T-helper 1 cell treated with Interleukin-12 subunit alpha and Interleukin-12 subunit beta and Interleukin-4 antibody, amounts not matched to agents 30 μg/mL and 1 μg/mL, for 36 hours (primary cell): ENCODE results near the gene MTA3.

Source experiments
- H3K27ac Mint-ChIP-seq: one replicate; pipeline ENCODE4 v1.8.0; 2021; ENCODE audit warnings: mild to moderate bottlenecking, mixed read lengths
- H3K27me3 Mint-ChIP-seq: one replicate; pipeline ENCODE4 v1.8.0; 2021; ENCODE audit warnings: low read depth, mixed read lengths
- H3K36me3 Mint-ChIP-seq: one replicate; pipeline ENCODE4 v1.8.0; 2021; ENCODE audit warnings: low read depth, mixed read lengths
- H3K4me1 Mint-ChIP-seq: one replicate; pipeline ENCODE4 v1.8.0; 2021; ENCODE audit warnings: low read depth, mixed read lengths
- H3K4me3 Mint-ChIP-seq: one replicate; pipeline ENCODE4 v1.8.0; 2021; ENCODE audit warnings: mild to moderate bottlenecking, moderate library complexity, mixed read lengths
- H3K9me3 Mint-ChIP-seq: one replicate; pipeline ENCODE4 v1.8.0; 2021; ENCODE audit warnings: mixed read lengths

The MTA3 gene

DNA sequence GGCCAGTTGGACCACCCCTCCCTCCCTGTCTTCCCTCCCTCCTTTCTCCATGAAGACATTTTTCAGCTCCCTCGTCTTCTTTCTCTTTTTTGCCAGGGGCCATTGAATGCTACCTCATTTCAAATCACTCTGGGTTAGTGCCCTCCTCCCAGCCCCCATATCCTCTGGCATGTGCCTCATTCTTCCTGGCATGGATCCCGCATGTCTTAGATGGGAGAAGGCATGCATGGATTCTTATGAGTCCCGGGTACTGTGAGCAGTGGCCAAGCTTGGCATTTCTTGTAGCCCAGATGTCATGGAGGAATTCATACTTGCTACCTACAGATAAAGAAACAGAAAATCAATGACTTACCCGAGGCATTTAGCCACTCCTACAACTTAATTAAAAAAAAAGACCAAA, 232.9 kb downstream of the MTA3 start:
- Mint-ChIP-seq H3K4me1 (peaks cover 8% of the 10 kb centered on the region), H3K27ac (no peak overlapping the region), H3K36me3 (no peaks in the 10 kb centered on the region), H3K4me3 (no peak overlapping the region), H3K27me3 (peaks cover 19% of the 10 kb centered on the region), H3K9me3 (no peaks in the 10 kb centered on the region)

DNA sequence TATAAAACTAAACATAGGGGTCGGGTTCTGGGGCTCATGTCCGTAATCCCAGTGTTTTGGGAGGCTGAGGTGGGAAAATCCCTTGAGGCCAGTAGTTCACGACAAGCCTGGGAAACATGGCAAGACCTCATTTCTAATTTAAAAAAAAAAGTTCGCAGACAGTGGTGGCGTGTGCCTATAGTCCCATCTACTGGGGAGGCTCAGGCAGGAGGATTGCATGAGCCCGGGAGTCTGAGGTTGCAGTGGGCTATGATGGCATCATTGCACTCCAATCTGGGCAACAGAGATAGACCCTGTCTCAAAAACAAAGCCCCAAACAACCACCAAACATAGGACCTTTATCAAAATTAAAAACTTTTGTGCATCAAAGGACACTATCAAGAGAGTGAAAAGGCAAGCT, 233.7 kb downstream of the MTA3 start:
- Mint-ChIP-seq H3K4me1 (peaks cover 5% of the 10 kb centered on the region), H3K27ac (no peak overlapping the region), H3K9me3 (no peaks in the 10 kb centered on the region), H3K27me3 (peaks cover 19% of the 10 kb centered on the region), H3K4me3 (no peak overlapping the region), H3K36me3 (no peaks in the 10 kb centered on the region)

DNA sequence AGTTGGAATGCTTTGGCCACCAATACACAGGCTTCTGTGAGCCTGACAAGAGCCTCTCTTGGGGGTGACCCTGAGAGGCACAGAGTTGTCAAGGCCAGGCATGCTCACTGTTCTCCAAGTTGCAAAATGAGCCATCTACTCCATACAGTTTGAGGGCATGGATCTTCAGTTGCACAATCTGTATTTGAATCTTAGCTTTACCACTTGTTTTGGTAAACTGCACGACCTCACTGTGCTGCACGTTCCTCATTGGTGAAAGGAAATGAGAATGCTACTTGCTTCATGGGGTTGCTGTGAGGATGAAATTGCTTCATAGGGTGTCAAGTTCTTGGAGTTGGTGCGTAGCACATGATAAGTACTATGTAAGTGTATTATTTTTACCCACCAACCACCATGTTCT, 235.9 kb downstream of the MTA3 start:
- Mint-ChIP-seq H3K27me3 (peaks cover 24% of the 10 kb centered on the region), H3K4me3 (no peak overlapping the region), H3K4me1 (peaks cover 8% of the 10 kb centered on the region), H3K9me3 (no peaks in the 10 kb centered on the region), H3K27ac (no peak overlapping the region), H3K36me3 (no peaks in the 10 kb centered on the region)

DNA sequence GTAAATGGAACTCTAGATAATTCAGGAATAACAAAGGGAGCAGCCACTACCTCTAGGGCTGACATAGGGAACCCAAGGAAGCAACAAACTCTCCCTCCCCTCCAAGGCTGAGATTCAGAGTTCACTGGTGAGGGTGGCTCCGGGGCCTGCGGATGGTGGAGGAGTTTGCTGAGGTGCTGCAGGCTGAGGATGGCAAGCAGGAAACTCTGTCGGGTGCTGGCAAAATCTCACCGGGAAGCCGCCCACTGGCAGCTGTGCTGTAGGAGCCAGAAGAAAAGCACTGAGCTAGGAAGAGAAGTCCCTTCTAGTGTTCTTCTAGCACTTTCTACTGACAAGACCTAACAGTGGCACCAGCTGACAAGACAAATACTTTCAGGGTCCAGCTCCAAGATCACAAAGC, 236.5 kb downstream of the MTA3 start:
- peaks cover 24% of the 10 kb centered on the region for H3K27me3 Mint-ChIP-seq
- no peak overlapping the region for H3K4me3 Mint-ChIP-seq
- H3K4me1 Mint-ChIP-seq: peaks cover 10% of the 10 kb centered on the region
- no peaks in the 10 kb centered on the region for H3K36me3 Mint-ChIP-seq
- H3K9me3 Mint-ChIP-seq: no peaks in the 10 kb centered on the region
- no peak overlapping the region for H3K27ac Mint-ChIP-seq
